H9 (cell line): Measurements from ENCODE around the gene F9. TPM values are rescaled to one million over a fixed set of nuclear protein-coding genes. Genes with fewer than 3 reads are reported as not detected.

Experiments
- DNase-seq: peaks from one replicate; pipeline ENCODE4 v3.0.0-alpha.2; 2017
- H2AFZ ChIP-seq: one replicate; pipeline ENCODE4 v1.6.1; 2013; ENCODE audit warnings: mild to moderate bottlenecking, low read length, control low read depth, moderate library complexity
- H2AK5ac ChIP-seq: 2 replicates; pipeline ENCODE4 v1.6.1; 2013; ENCODE audit warnings: low read length, control low read depth, mixed read lengths; ENCODE audit not compliant: insufficient read length
- H2BK120ac ChIP-seq: one replicate; pipeline ENCODE4 v1.6.1; 2013; ENCODE audit warnings: low read depth, mild to moderate bottlenecking, low read length, control low read depth, inconsistent platforms; ENCODE audit not compliant: poor library complexity, severe bottlenecking
- H2BK12ac ChIP-seq: 2 replicates; pipeline ENCODE4 v1.6.1; 2013; ENCODE audit warnings: low read length, control low read depth, mixed read lengths, low read depth; ENCODE audit not compliant: insufficient read length
- H2BK15ac ChIP-seq: 2 replicates; pipeline ENCODE4 v1.6.1; 2013; ENCODE audit warnings: low read depth, low read length, control low read depth
- H2BK20ac ChIP-seq: one replicate; pipeline ENCODE4 v1.6.1; 2013; ENCODE audit warnings: low read depth, mild to moderate bottlenecking, low read length, control low read depth, inconsistent platforms; ENCODE audit not compliant: poor library complexity, severe bottlenecking
- H2BK5ac ChIP-seq: 2 replicates; pipeline ENCODE4 v1.6.1; 2013; ENCODE audit warnings: low read length, control low read depth, mixed read lengths; ENCODE audit not compliant: insufficient read length
- H3K14ac ChIP-seq: 2 replicates; pipeline ENCODE4 v1.6.1; 2013; ENCODE audit warnings: low read length, control low read depth; ENCODE audit not compliant: insufficient read depth
- H3K18ac ChIP-seq: 2 replicates; pipeline ENCODE4 v1.6.1; 2013; ENCODE audit warnings: low read depth, mild to moderate bottlenecking, mixed read lengths, low read length, control low read depth; ENCODE audit not compliant: insufficient read length
- H3K23ac ChIP-seq: 2 replicates; pipeline ENCODE4 v1.6.1; 2013; ENCODE audit warnings: low read length, control low read depth, mixed read lengths, low read depth; ENCODE audit not compliant: insufficient read length
- H3K23me2 ChIP-seq: 2 replicates; pipeline ENCODE4 v1.6.1; 2013; ENCODE audit warnings: low read depth, mild to moderate bottlenecking, mixed read lengths, low read length, control low read depth; ENCODE audit not compliant: insufficient read length, poor library complexity, severe bottlenecking
- H3K27ac ChIP-seq: 2 replicates; pipeline ENCODE4 v1.5.1; 2013; ENCODE audit warnings: low read length, control low read depth, mixed read lengths, low read depth; ENCODE audit not compliant: insufficient read length
- H3K27me3 ChIP-seq: 2 replicates; pipeline ENCODE4 v1.6.1; 2013; ENCODE audit warnings: low read length, control low read depth, inconsistent platforms; ENCODE audit not compliant: insufficient read depth
- H3K4ac ChIP-seq: 2 replicates; pipeline ENCODE4 v1.6.1; 2013; ENCODE audit warnings: low read depth, mild to moderate bottlenecking, control low read depth, inconsistent platforms, low read length, moderate library complexity
- H3K4me1 ChIP-seq: 2 replicates; pipeline ENCODE4 v1.6.1; 2013; ENCODE audit warnings: low read length, control low read depth, inconsistent platforms; ENCODE audit not compliant: insufficient read depth
- H3K4me2 ChIP-seq: 2 replicates; pipeline ENCODE4 v1.6.1; 2013; ENCODE audit warnings: low read length, control low read depth, mixed read lengths; ENCODE audit not compliant: insufficient read length, insufficient read depth
- H3K56ac ChIP-seq: 2 replicates; pipeline ENCODE4 v1.6.1; 2013; ENCODE audit warnings: low read depth, mild to moderate bottlenecking, mixed read lengths, low read length, control low read depth; ENCODE audit not compliant: insufficient read length
- H3K79me1 ChIP-seq: 2 replicates; pipeline ENCODE4 v1.6.1; 2013; ENCODE audit warnings: low read depth, mild to moderate bottlenecking, moderate library complexity, low read length, control low read depth, inconsistent platforms; ENCODE audit not compliant: insufficient read depth, poor library complexity, severe bottlenecking
- H3K79me2 ChIP-seq: 2 replicates; pipeline ENCODE4 v1.6.1; 2013; ENCODE audit warnings: low read length, control low read depth, inconsistent platforms; ENCODE audit not compliant: insufficient read depth
- H3K9ac ChIP-seq: 2 replicates; pipeline ENCODE4 v1.6.1; 2013; ENCODE audit warnings: low read length, control low read depth, mixed read lengths; ENCODE audit not compliant: insufficient read length; ENCODE audit errors: extremely low read depth
- H3K9me3 ChIP-seq: one replicate; pipeline ENCODE4 v1.6.1; 2013; ENCODE audit warnings: low read depth, low read length, inconsistent platforms; ENCODE audit not compliant: control insufficient read depth
- H3T11ph ChIP-seq: one replicate; pipeline ENCODE4 v1.6.1; 2013; ENCODE audit warnings: mild to moderate bottlenecking, low read length, control low read depth, inconsistent platforms
- H4K20me1 ChIP-seq: one replicate; pipeline ENCODE4 v1.6.1; 2013; ENCODE audit not compliant: control insufficient read depth, insufficient read length, insufficient read depth
- H4K5ac ChIP-seq: 2 replicates; pipeline ENCODE4 v1.6.1; 2013; ENCODE audit warnings: low read depth, mild to moderate bottlenecking, mixed read lengths, low read length, control low read depth; ENCODE audit not compliant: insufficient read length
- H4K8ac ChIP-seq: replicated peaks from 2 replicates; pipeline ENCODE4 v1.6.1; 2013; ENCODE audit warnings: low read length, control low read depth, mixed read lengths, low read depth; ENCODE audit not compliant: insufficient read length
- H4K91ac ChIP-seq: 2 replicates; pipeline ENCODE4 v1.6.1; 2013; ENCODE audit warnings: low read depth, mild to moderate bottlenecking, moderate library complexity, mixed read lengths, low read length, control low read depth; ENCODE audit not compliant: insufficient read length
- H3K27ac Mint-ChIP-seq, 3 experiments: 2 replicates in 2 of 3; 3 replicates in 1 of 3; pipeline ENCODE4 v1.8.0; 2020 to 2021; ENCODE audit warnings: mixed read lengths in 3 of 3, mild to moderate bottlenecking in 1 of 3, moderate library complexity in 1 of 3
- H3K27me3 Mint-ChIP-seq: 2 replicates; pipeline ENCODE4 v1.8.0; 2021; ENCODE audit warnings: low read depth, mild to moderate bottlenecking, moderate library complexity, mixed read lengths
- H3K36me3 Mint-ChIP-seq, 3 experiments: 2 replicates in 2 of 3; 3 replicates in 1 of 3; pipeline ENCODE4 v1.8.0; 2020 to 2021; ENCODE audit warnings: low read depth in 3 of 3, mixed read lengths in 3 of 3; ENCODE audit not compliant: insufficient read depth in 1 of 3
- H3K4me1 Mint-ChIP-seq, 2 experiments: 2 replicates each; pipeline ENCODE4 v1.8.0; 2020; ENCODE audit warnings: mixed read lengths in 2 of 2
- H3K4me3 Mint-ChIP-seq, 2 experiments: 2 replicates in 1 of 2; 3 replicates in 1 of 2; pipeline ENCODE4 v1.8.0; 2020 to 2021; ENCODE audit warnings: mild to moderate bottlenecking in 2 of 2, mixed read lengths in 2 of 2, moderate library complexity in 1 of 2
- H3K9me3 Mint-ChIP-seq, 2 experiments: 2 replicates in 1 of 2; 3 replicates in 1 of 2; pipeline ENCODE4 v1.8.0; 2020; ENCODE audit warnings: mild to moderate bottlenecking in 2 of 2, mixed read lengths in 2 of 2, moderate library complexity in 1 of 2
- WGBS: extraction: QIAGEN DNeasy Blood & Tissue Kit; methylation state at CpG from one replicate; pipeline ENCODE4 v1.1.7; 2013; ENCODE audit warnings: missing lambda C conversion rate, low lambda C conversion rate, mixed read lengths; ENCODE audit not compliant: insufficient read length; ENCODE audit errors: extremely low coverage; 5-methylcytosine and 5-hydroxymethylcytosine counted together
- total RNA-seq: library from RNA; stranded (reverse); gene quantifications from 2 replicates; pipeline ENCODE4 v1.2.1, GENCODE V29; 2021
- TF ChIP-seq, protein P1 (sequence below): fragments of 200-600 bp; sonication (generic); conservative IDR thresholded peaks from 3 replicates; pipeline ENCODE4 v1.8.0; 2021; ENCODE audit warnings: antibody characterized with exemption, mild to moderate bottlenecking

F9 gene
- total RNA-seq, 1 experiment from 2014 or later: not detected

DNA sequence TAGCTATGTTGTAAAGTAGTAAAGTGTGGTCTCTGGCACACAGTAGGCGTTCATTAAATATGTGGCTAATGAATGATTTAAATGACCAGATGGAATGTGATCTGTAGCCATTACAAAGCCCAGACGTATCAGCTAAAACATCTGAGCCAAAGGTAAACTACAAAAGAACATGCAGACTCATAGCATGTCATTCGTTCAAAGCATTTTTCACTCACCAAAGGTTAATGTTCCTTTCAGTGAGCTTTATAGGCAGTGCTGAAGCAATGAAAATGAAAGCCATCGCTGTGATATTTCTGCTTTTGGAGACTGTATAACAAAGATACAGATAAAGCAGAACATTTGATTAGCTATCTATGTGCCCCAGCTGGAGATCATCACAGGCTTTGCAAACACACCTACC, 50.5 kb downstream of the F9 start:
- no peak overlapping the region for H4K8ac ChIP-seq
- Mint-ChIP-seq H3K36me3 (no peaks in the 10 kb centered on the region), H3K4me1 (no peaks in the 10 kb centered on the region), H3K9me3 (peaks cover 0 to 9% of the 10 kb centered on the region in 2 experiments; a peak in 1 of 5 replicates), H3K27ac (no peak overlapping the region), H3K27me3 (no peaks in the 10 kb centered on the region), H3K4me3 (no peak overlapping the region)
- no peak for DNase-seq
- no peaks in the 10 kb centered on the region for H3K79me1 ChIP-seq
- H3K56ac ChIP-seq: no peak overlapping the region
- H4K91ac ChIP-seq: no peak overlapping the region
- H3T11ph ChIP-seq: no peak overlapping the region
- no peak overlapping the region for H2BK5ac ChIP-seq
- H3K4ac ChIP-seq: no peak overlapping the region
- TF ChIP-seq, protein P1, sequence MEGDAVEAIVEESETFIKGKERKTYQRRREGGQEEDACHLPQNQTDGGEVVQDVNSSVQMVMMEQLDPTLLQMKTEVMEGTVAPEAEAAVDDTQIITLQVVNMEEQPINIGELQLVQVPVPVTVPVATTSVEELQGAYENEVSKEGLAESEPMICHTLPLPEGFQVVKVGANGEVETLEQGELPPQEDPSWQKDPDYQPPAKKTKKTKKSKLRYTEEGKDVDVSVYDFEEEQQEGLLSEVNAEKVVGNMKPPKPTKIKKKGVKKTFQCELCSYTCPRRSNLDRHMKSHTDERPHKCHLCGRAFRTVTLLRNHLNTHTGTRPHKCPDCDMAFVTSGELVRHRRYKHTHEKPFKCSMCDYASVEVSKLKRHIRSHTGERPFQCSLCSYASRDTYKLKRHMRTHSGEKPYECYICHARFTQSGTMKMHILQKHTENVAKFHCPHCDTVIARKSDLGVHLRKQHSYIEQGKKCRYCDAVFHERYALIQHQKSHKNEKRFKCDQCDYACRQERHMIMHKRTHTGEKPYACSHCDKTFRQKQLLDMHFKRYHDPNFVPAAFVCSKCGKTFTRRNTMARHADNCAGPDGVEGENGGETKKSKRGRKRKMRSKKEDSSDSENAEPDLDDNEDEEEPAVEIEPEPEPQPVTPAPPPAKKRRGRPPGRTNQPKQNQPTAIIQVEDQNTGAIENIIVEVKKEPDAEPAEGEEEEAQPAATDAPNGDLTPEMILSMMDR: no peak
- H3K27ac ChIP-seq: no peak overlapping the region
- H3K23ac ChIP-seq: no peak overlapping the region
- no peak overlapping the region for H3K9ac ChIP-seq
- H3K9me3 ChIP-seq: no peaks in the 10 kb centered on the region
- no peaks in the 10 kb centered on the region for H3K79me2 ChIP-seq
- no peak overlapping the region for H3K4me2 ChIP-seq
- H2BK120ac ChIP-seq: no peak overlapping the region
- no peak overlapping the region for H3K14ac ChIP-seq
- no peaks in the 10 kb centered on the region for H3K23me2 ChIP-seq
- H3K18ac ChIP-seq: no peak overlapping the region
- no peak overlapping the region for H2BK12ac ChIP-seq
- H3K4me1 ChIP-seq: no peaks in the 10 kb centered on the region
- H3K27me3 ChIP-seq: no peaks in the 10 kb centered on the region
- H4K20me1 ChIP-seq: no peaks in the 10 kb centered on the region
- no peak overlapping the region for H2BK20ac ChIP-seq
- no peak overlapping the region for H4K5ac ChIP-seq
- H2BK15ac ChIP-seq: no peak overlapping the region
- WGBS: no CpG with 5 or more reads among the region's 4 CpGs
- H2AK5ac ChIP-seq: no peak overlapping the region
- H2AFZ ChIP-seq: no peak overlapping the region
